ENCODE measurements around the gene BIRC6.
A peak's percentile ranks its signal among the peaks of the same experiment; 100 is the strongest.
"Not testable (repeated sequence)": the region's sequence is repeated elsewhere in the genome, so short reads cannot be mapped to it uniquely, and the experiment has no call there.

The BIRC6 gene

DNA sequence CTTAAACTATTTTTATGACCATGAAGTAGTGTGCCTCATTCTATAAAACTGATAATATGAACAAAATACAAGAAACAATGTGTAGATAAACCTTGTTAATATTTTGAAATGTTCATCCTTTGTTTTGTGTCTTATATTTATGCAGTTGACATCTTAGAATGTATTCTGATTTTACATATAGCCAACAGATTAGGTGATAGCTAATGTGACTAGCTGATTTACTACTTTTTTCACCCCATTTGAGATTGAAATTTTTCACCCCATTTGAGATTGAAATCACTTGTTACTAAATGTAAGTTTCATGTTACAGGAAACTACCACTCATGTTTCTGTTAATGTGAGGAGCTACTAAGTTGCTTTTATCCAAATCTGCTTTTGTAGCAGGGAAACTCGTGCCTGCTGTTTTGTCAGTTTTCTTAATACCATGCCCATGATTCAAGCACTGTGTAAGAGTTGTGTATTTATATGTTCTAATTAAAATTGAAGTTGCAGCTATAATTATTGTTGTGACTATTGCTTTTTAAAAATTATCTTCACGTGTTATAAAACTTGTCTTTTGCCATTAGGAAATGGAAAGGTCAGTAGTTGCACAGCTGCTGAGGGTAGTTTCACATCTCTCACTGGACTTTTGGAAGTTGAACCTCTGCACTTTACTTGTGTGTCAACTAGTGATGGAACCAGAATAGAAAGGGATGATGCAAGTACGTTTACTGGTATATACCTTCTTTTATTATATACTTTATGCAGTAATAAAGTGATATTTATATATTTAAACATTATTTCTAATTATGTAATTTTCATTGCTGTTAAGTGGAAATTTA lies 96.6 kb downstream of the BIRC6 start:
- H3K36me3 ChIP-seq (ENCODE audit: insufficient read depth), result 0 out of 2 replicates have a peak, but pooled peaks cover 11% of the 10 kb centered on the region
- peak overlapping the region; percentile 36; the same call in 1 of the 2 replicates for H3K27ac ChIP-seq
- H3K27me3 ChIP-seq (ENCODE audit: insufficient read depth, low read depth), result no peaks in the 10 kb centered on the region

DNA sequence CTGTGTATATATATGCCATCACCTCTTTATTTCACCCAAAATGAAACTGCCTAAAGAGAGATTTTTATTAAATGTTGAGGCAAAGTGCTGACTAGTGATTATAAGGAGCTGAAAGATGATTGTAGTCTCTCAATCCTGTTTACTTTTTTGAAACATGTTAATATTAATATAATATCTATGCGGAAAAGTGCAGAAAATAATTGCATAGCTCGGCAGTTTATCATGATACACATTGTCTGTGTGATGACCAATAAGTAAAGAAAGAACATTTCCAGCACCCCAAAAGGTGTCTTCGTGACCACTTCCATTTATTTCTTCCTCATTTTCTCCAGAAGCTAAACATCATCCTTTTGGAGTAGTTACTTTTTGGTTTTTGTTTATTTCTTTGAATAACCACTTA lies 99.0 kb downstream of the BIRC6 start:
- no peaks in the 10 kb centered on the region for H3K27me3 ChIP-seq (ENCODE audit: insufficient read depth, low read depth)
- no peaks in the 10 kb centered on the region for H4K20me1 ChIP-seq (ENCODE audit: insufficient read depth)
- H2AFZ ChIP-seq (ENCODE audit: low read depth), result no peak overlapping the region
- TF ChIP-seq, protein P1, sequence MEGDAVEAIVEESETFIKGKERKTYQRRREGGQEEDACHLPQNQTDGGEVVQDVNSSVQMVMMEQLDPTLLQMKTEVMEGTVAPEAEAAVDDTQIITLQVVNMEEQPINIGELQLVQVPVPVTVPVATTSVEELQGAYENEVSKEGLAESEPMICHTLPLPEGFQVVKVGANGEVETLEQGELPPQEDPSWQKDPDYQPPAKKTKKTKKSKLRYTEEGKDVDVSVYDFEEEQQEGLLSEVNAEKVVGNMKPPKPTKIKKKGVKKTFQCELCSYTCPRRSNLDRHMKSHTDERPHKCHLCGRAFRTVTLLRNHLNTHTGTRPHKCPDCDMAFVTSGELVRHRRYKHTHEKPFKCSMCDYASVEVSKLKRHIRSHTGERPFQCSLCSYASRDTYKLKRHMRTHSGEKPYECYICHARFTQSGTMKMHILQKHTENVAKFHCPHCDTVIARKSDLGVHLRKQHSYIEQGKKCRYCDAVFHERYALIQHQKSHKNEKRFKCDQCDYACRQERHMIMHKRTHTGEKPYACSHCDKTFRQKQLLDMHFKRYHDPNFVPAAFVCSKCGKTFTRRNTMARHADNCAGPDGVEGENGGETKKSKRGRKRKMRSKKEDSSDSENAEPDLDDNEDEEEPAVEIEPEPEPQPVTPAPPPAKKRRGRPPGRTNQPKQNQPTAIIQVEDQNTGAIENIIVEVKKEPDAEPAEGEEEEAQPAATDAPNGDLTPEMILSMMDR (conservative IDR thresholded peaks at IDR 0.05; ENCODE audit: low read depth, low read length), result no peak
- H3K4me2 ChIP-seq, result no peak overlapping the region
- peaks cover 30% of the 10 kb centered on the region for H3K4me1 ChIP-seq (ENCODE audit: low read depth, poor library complexity, severe bottlenecking)
- H3K27ac ChIP-seq, result no peak overlapping the region
- no peak overlapping the region for H3K4me3 ChIP-seq (IDR thresholded peaks at IDR 0.05; ENCODE audit: insufficient read depth, low read depth, low read length)
- H3K79me2 ChIP-seq (ENCODE audit: insufficient read depth, low read depth), result no peaks in the 10 kb centered on the region
- 0 out of 2 replicates have a peak, but pooled peaks cover 11% of the 10 kb centered on the region for H3K36me3 ChIP-seq (ENCODE audit: insufficient read depth)
- H3K9ac ChIP-seq, result no peak overlapping the region

More for the DNA sequence above, 96.6 kb downstream of the BIRC6 start:
- Histone ChIP-seq H3K4me3 (IDR thresholded peaks at IDR 0.05; ENCODE audit: insufficient read depth, low read depth, low read length) (no peak overlapping the region), H3K79me2 (ENCODE audit: insufficient read depth, low read depth) (no peaks in the 10 kb centered on the region), H3K4me1 (ENCODE audit: low read depth, poor library complexity, severe bottlenecking) (peaks cover 30% of the 10 kb centered on the region), H3K4me2 (0 out of 2 replicates have a peak overlapping the region, but pooled peaks have one; percentile 2), H3K9ac (no peak overlapping the region), H4K20me1 (ENCODE audit: insufficient read depth) (no peaks in the 10 kb centered on the region), H2AFZ (ENCODE audit: low read depth) (no peak overlapping the region)
- TF ChIP-seq, protein P1 (conservative IDR thresholded peaks at IDR 0.05; ENCODE audit: low read depth, low read length), result no peak

DNA sequence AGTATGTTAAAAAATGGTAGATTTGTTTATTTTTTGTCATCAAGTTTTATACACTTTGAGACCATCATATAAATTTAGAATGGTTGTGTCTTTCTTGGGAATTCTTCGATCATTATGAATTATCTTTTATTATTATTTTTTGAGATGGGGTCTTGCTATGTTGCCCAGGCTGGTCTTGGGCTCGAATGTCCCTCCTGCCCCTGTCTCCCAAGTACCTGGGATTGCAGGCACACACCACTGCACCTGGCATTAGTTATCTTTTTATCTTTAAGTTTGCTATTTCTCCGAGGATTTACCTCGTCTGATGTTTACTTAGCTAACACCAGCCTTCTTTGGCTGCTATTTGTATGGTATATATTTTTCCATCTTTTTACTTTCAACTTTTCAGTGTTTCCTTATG lies 100.0 kb downstream of the BIRC6 start:
- 0 out of 2 replicates have a peak, but pooled peaks cover 4% of the 10 kb centered on the region for H3K36me3 ChIP-seq (ENCODE audit: insufficient read depth)
- H3K4me3 ChIP-seq (IDR thresholded peaks at IDR 0.05; ENCODE audit: insufficient read depth, low read depth, low read length), result no peak overlapping the region
- no peaks in the 10 kb centered on the region for H4K20me1 ChIP-seq (ENCODE audit: insufficient read depth)
- TF ChIP-seq, protein P1 (conservative IDR thresholded peaks at IDR 0.05; ENCODE audit: low read depth, low read length), result no peak
- no peaks in the 10 kb centered on the region for H3K79me2 ChIP-seq (ENCODE audit: insufficient read depth, low read depth)
- H2AFZ ChIP-seq (ENCODE audit: low read depth), result no peak overlapping the region
- no peak overlapping the region for H3K4me2 ChIP-seq
- no peaks in the 10 kb centered on the region for H3K27me3 ChIP-seq (ENCODE audit: insufficient read depth, low read depth)
- H3K9ac ChIP-seq, result no peak overlapping the region
- no peak overlapping the region for H3K27ac ChIP-seq
- H3K4me1 ChIP-seq (ENCODE audit: low read depth, poor library complexity, severe bottlenecking), result peaks cover 27% of the 10 kb centered on the region

DNA sequence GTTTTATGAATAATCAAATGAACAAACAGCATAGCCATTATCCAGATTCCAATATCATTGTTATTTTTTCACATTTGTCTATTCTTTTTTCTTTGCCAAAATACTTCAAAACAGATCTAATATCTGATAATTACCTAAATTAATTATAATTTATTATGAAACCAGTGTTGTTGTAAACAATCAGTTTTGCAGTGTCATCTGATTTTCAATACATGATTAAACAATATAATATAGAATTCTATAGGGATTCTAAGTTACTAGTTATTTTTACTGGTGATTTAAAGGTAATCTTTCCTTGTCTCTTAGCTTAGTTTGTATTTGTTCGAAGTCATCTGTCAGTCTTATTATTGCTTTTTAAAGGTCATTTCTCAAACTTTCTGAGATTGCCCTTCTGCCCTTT lies 101.0 kb downstream of the BIRC6 start:
- no peaks in the 10 kb centered on the region for H4K20me1 ChIP-seq (ENCODE audit: insufficient read depth)
- H3K4me3 ChIP-seq (IDR thresholded peaks at IDR 0.05; ENCODE audit: insufficient read depth, low read depth, low read length), result no peak overlapping the region
- no peaks in the 10 kb centered on the region for H3K79me2 ChIP-seq (ENCODE audit: insufficient read depth, low read depth)
- H3K27ac ChIP-seq, result no peak overlapping the region
- H3K36me3 ChIP-seq (ENCODE audit: insufficient read depth), result 0 out of 2 replicates have a peak, but pooled peaks cover 3% of the 10 kb centered on the region
- H3K4me2 ChIP-seq, result no peak overlapping the region
- no peaks in the 10 kb centered on the region for H3K27me3 ChIP-seq (ENCODE audit: insufficient read depth, low read depth)
- H3K4me1 ChIP-seq (ENCODE audit: low read depth, poor library complexity, severe bottlenecking), result peaks cover 17% of the 10 kb centered on the region
- H2AFZ ChIP-seq (ENCODE audit: low read depth), result no peak overlapping the region
- TF ChIP-seq, protein P1 (conservative IDR thresholded peaks at IDR 0.05; ENCODE audit: low read depth, low read length), result no peak
- no peak overlapping the region for H3K9ac ChIP-seq

DNA sequence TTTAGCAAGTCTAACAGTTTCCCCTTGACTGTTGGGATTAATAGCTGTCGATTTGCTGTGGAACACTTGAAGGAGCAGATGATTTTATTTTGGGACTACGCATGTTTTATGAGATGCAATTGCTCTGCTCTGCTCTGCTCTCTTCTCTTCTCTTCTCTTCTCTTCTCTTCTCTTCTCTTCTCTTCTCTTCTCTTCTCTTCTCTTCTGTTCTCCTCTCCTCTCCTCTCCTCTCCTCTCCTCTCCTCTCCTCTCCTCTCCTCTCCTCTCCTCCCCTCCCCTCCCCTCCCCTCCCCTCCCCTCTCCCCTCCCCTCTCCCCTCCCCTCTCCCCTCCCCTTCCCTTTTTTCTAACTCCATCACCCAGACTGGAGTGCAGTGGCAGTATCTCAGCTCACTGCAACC lies 104.0 kb downstream of the BIRC6 start:
- not testable (repeated sequence) for H3K79me2 ChIP-seq (ENCODE audit: insufficient read depth, low read depth); H3K4me3 ChIP-seq (IDR thresholded peaks at IDR 0.05; ENCODE audit: insufficient read depth, low read depth, low read length); H3K4me2 ChIP-seq; H3K4me1 ChIP-seq (ENCODE audit: low read depth, poor library complexity, severe bottlenecking); H3K27ac ChIP-seq; H2AFZ ChIP-seq (ENCODE audit: low read depth); H3K27me3 ChIP-seq (ENCODE audit: insufficient read depth, low read depth); H3K36me3 ChIP-seq (ENCODE audit: insufficient read depth); H4K20me1 ChIP-seq (ENCODE audit: insufficient read depth); H3K9ac ChIP-seq

All from KMS-11 (cell line).